ENCODE data around the gene CFAP77. TPM values are rescaled to one million over a fixed set of nuclear protein-coding genes. Genes with fewer than 3 reads are reported as not detected.

CFAP77 gene
- polyA plus RNA-seq, 1 donor from 2014 or later, result not detected

DNA sequence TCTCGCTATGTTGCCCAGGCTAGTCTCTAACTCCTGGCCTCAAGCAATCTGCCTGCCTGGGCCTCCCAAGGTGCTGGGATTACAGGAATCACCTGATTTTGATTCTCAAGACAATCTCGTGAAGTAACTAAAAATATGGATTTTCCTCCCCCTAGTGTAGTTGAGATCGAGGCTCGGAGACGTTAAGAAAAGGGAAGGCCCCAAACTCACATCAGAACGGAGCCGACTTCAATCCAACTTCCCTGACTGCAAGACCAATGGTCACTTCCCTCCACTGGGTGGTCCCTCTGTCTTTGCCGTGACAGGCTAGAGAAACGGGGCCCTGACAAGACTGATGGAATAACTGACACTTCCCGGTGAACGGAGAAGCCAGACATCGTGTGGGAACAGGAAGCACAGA is 200.7 kb downstream of the CFAP77 start:
- no peak for TF ChIP-seq TAF1 (IDR thresholded peaks at IDR 0.05; ENCODE audit: low read depth)
- H3K36me3 ChIP-seq (ENCODE audit: insufficient read depth, low read length), result peaks cover 3% of the 10 kb centered on the region

DNA sequence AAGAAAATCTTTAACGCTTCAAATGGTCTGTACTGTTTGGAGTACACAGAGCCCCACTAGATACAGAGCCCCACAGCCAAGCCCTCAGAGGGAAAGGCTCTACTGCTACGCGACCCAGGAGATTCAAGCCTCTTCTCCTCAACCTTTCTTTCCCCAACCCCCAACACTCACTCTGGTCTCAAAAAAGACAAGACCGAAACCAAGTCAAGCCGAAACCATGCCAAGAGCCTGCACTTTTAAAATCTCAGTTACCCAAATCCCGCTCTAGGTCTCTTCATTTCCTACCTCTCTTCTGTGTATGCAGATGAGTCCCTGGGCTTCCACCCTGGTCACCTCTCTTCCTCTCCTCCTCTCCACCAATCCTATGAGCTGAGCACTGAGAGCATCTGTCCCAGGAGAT is 204.3 kb downstream of the CFAP77 start:
- no peak overlapping the region for H3K4me3 ChIP-seq (ENCODE audit: low read length)
- H3K36me3 ChIP-seq (ENCODE audit: insufficient read depth, low read length), result peaks cover 3% of the 10 kb centered on the region
- H3K27ac ChIP-seq (ENCODE audit: low read length), result no peak overlapping the region
- H3K9ac ChIP-seq (ENCODE audit: low read length), result no peak overlapping the region
- TF ChIP-seq TAF1 (IDR thresholded peaks at IDR 0.05; ENCODE audit: low read depth) (no peak), EP300 (conservative IDR thresholded peaks at IDR 0.05; ENCODE audit: poor library complexity, severe bottlenecking) (no peak), RAD21 (conservative IDR thresholded peaks at IDR 0.05) (no peak), POLR2AphosphoS5 (IDR thresholded peaks at IDR 0.05) (no peak), SMC3 (conservative IDR thresholded peaks at IDR 0.05; ENCODE audit: poor library complexity) (no peak), EZH2 (IDR thresholded peaks at IDR 0.05; ENCODE audit: borderline replicate concordance, insufficient read depth, low read length, poor library complexity, severe bottlenecking) (no peak), MXI1 (conservative IDR thresholded peaks at IDR 0.05; ENCODE audit: poor library complexity, severe bottlenecking) (no peak)
- TF ChIP-seq, protein P1, sequence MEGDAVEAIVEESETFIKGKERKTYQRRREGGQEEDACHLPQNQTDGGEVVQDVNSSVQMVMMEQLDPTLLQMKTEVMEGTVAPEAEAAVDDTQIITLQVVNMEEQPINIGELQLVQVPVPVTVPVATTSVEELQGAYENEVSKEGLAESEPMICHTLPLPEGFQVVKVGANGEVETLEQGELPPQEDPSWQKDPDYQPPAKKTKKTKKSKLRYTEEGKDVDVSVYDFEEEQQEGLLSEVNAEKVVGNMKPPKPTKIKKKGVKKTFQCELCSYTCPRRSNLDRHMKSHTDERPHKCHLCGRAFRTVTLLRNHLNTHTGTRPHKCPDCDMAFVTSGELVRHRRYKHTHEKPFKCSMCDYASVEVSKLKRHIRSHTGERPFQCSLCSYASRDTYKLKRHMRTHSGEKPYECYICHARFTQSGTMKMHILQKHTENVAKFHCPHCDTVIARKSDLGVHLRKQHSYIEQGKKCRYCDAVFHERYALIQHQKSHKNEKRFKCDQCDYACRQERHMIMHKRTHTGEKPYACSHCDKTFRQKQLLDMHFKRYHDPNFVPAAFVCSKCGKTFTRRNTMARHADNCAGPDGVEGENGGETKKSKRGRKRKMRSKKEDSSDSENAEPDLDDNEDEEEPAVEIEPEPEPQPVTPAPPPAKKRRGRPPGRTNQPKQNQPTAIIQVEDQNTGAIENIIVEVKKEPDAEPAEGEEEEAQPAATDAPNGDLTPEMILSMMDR (IDR thresholded peaks at IDR 0.05; ENCODE audit: poor library complexity, severe bottlenecking), result no peak
- TF ChIP-seq, protein P2, sequence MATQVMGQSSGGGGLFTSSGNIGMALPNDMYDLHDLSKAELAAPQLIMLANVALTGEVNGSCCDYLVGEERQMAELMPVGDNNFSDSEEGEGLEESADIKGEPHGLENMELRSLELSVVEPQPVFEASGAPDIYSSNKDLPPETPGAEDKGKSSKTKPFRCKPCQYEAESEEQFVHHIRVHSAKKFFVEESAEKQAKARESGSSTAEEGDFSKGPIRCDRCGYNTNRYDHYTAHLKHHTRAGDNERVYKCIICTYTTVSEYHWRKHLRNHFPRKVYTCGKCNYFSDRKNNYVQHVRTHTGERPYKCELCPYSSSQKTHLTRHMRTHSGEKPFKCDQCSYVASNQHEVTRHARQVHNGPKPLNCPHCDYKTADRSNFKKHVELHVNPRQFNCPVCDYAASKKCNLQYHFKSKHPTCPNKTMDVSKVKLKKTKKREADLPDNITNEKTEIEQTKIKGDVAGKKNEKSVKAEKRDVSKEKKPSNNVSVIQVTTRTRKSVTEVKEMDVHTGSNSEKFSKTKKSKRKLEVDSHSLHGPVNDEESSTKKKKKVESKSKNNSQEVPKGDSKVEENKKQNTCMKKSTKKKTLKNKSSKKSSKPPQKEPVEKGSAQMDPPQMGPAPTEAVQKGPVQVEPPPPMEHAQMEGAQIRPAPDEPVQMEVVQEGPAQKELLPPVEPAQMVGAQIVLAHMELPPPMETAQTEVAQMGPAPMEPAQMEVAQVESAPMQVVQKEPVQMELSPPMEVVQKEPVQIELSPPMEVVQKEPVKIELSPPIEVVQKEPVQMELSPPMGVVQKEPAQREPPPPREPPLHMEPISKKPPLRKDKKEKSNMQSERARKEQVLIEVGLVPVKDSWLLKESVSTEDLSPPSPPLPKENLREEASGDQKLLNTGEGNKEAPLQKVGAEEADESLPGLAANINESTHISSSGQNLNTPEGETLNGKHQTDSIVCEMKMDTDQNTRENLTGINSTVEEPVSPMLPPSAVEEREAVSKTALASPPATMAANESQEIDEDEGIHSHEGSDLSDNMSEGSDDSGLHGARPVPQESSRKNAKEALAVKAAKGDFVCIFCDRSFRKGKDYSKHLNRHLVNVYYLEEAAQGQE (IDR thresholded peaks at IDR 0.05; ENCODE audit: borderline replicate concordance), result no peak
- H4K20me1 ChIP-seq (ENCODE audit: insufficient read depth), result no peaks in the 10 kb centered on the region
- no peaks in the 10 kb centered on the region for H3K9me3 ChIP-seq (ENCODE audit: low read length)
- H3K27me3 ChIP-seq (ENCODE audit: insufficient read depth, low read depth, low read length), result no peaks in the 10 kb centered on the region
- no peak overlapping the region for H2AFZ ChIP-seq (ENCODE audit: low read depth, low read length)
- H3F3A ChIP-seq (ENCODE audit: insufficient read depth, low read length, poor library complexity, severe bottlenecking), result no peaks in the 10 kb centered on the region
- H3K9me2 ChIP-seq (ENCODE audit: insufficient read depth, low read length), result no peaks in the 10 kb centered on the region
- no peaks in the 10 kb centered on the region for H3K79me2 ChIP-seq (replicated peaks; ENCODE audit: insufficient read depth, low read length)
- no peak overlapping the region for H3K4me2 ChIP-seq (ENCODE audit: low read length)

More for the DNA sequence above, 200.7 kb downstream of the CFAP77 start:
- Histone ChIP-seq H3K9me3 (ENCODE audit: low read length) (no peaks in the 10 kb centered on the region), H3K27me3 (ENCODE audit: insufficient read depth, low read depth, low read length) (no peaks in the 10 kb centered on the region), H3K79me2 (replicated peaks; ENCODE audit: insufficient read depth, low read length) (no peaks in the 10 kb centered on the region), H3K9ac (ENCODE audit: low read length) (no peak overlapping the region), H3K27ac (ENCODE audit: low read length) (no peak overlapping the region), H3K9me2 (ENCODE audit: insufficient read depth, low read length) (no peaks in the 10 kb centered on the region), H3F3A (ENCODE audit: insufficient read depth, low read length, poor library complexity, severe bottlenecking) (no peaks in the 10 kb centered on the region), H3K4me2 (ENCODE audit: low read length) (no peak overlapping the region), H2AFZ (ENCODE audit: low read depth, low read length) (no peak overlapping the region), H3K4me3 (ENCODE audit: low read length) (no peak overlapping the region), H4K20me1 (ENCODE audit: insufficient read depth) (no peaks in the 10 kb centered on the region)

DNA sequence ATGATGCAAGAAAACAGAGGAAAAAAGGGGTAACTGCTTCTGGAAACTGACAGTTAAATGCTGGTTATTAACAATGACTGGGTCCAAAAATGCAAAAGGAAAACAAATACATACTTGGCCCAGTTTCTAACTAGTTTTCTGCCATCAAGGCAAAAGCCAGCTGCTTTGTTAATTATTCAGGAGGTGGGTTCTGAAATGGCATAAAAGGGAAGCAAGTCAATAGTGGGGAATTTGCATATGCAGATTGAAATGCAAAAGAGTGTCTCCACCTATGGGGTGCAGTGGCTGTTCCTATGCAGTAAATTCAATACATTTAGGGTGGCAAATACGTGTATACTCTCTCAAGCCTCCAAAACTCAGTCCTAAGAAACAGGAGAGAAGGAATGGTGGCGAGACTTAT is 205.8 kb downstream of the CFAP77 start:
- H3K9me2 ChIP-seq (ENCODE audit: insufficient read depth, low read length), result no peaks in the 10 kb centered on the region
- TF ChIP-seq POLR2AphosphoS5 (IDR thresholded peaks at IDR 0.05) (no peak), EZH2 (IDR thresholded peaks at IDR 0.05; ENCODE audit: borderline replicate concordance, insufficient read depth, low read length, poor library complexity, severe bottlenecking) (no peak), MXI1 (conservative IDR thresholded peaks at IDR 0.05; ENCODE audit: poor library complexity, severe bottlenecking) (no peak)
- no peaks in the 10 kb centered on the region for H3K9me3 ChIP-seq (ENCODE audit: low read length)
- no peak overlapping the region for H3K27ac ChIP-seq (ENCODE audit: low read length)
- H3K4me3 ChIP-seq (ENCODE audit: low read length), result no peak overlapping the region
- no peaks in the 10 kb centered on the region for H3K27me3 ChIP-seq (ENCODE audit: insufficient read depth, low read depth, low read length)
- no peak overlapping the region for H3K9ac ChIP-seq (ENCODE audit: low read length)
- H3K79me2 ChIP-seq (replicated peaks; ENCODE audit: insufficient read depth, low read length), result no peaks in the 10 kb centered on the region
- no peak overlapping the region for H2AFZ ChIP-seq (ENCODE audit: low read depth, low read length)
- no peak overlapping the region for H3K4me2 ChIP-seq (ENCODE audit: low read length)
- H3F3A ChIP-seq (ENCODE audit: insufficient read depth, low read length, poor library complexity, severe bottlenecking), result no peaks in the 10 kb centered on the region
- H4K20me1 ChIP-seq (ENCODE audit: insufficient read depth), result no peaks in the 10 kb centered on the region
- peaks cover 3% of the 10 kb centered on the region for H3K36me3 ChIP-seq (ENCODE audit: insufficient read depth, low read length)
